ENCODE results near the gene PLXNB3. TPM values are rescaled to one million over a fixed set of nuclear protein-coding genes. Genes with fewer than 3 reads are reported as not detected.
"Not testable (repeated sequence)": the region's sequence is repeated elsewhere in the genome, so short reads cannot be mapped to it uniquely, and the experiment has no call there.

Gene PLXNB3
- total RNA-seq, 4 donors from 2014 or later: 3.1 to 46.2 (median 24.7) TPM

DNA sequence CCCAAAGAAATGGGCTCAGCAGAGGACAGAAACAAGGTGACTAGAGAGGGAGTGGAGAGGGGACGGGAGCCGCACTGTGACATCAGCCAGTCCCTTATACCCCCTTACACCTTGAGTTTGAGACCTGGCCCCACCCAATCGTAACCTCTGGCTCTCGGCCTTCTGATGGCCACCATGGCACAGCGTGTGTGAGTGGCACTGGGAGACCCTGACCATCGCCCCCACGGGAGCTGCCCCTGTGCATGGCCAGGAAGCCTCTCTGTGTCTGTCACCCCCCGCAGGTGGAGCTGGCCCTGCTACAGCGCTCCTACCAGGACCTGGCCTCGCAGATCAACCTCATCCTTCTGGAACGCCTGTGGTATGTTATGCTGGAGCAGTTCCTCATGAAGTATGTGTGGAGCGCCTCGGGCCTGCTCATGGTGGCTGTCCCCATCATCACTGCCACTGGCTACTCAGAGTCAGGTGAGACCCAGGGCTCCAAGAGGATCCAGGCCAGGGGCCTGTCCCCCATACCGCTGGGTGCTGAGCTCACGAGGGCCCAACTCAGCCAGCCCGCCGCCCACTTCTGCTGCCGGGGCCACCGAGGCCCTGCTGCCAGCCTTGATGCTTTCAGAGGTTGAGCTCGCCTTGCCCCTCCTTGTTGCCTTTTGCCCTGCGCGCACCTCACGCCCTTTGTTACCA, 35.0 kb upstream of the PLXNB3 start:
- TF ChIP-seq EP300 (IDR thresholded peaks at IDR 0.05; ENCODE audit: low read depth) (no peak), POLR2A (IDR thresholded peaks at IDR 0.05) (no peak), POLR2AphosphoS5 (IDR thresholded peaks at IDR 0.05) (no peak)
- TF ChIP-seq, protein P1, sequence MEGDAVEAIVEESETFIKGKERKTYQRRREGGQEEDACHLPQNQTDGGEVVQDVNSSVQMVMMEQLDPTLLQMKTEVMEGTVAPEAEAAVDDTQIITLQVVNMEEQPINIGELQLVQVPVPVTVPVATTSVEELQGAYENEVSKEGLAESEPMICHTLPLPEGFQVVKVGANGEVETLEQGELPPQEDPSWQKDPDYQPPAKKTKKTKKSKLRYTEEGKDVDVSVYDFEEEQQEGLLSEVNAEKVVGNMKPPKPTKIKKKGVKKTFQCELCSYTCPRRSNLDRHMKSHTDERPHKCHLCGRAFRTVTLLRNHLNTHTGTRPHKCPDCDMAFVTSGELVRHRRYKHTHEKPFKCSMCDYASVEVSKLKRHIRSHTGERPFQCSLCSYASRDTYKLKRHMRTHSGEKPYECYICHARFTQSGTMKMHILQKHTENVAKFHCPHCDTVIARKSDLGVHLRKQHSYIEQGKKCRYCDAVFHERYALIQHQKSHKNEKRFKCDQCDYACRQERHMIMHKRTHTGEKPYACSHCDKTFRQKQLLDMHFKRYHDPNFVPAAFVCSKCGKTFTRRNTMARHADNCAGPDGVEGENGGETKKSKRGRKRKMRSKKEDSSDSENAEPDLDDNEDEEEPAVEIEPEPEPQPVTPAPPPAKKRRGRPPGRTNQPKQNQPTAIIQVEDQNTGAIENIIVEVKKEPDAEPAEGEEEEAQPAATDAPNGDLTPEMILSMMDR (IDR thresholded peaks at IDR 0.05): no peak
- DNase-seq: no peak
- in situ Hi-C loops (cut with MboI; ENCODE audit: low pct_ligation_motif_present in 1 of 4, low pct_unique_long_range_greater_than_20kb in 1 of 4, low sequenced_read_pairs in 3 of 4): no loop called here

DNA sequence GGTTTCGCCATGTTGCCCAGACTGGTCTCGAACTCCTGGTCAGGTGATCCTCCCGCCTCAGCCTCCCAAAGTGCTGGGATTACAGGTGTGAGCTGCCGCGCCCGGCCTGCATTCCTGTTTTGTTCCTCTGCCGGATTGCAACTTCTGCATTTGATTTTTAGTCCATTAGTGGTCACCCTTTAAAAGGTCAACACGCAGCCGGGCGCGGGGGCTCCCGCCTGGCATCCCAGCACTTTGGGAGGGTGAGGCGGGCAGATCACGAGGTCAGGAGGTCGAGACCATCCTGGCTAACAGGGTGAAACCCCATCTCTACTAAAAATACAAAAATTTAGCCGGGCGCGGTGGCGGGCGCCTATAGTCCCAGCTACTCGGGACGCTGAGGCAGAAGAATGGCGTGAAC, 33.9 kb upstream of the PLXNB3 start:
- H3K27ac ChIP-seq; H3K9me3 ChIP-seq; intact Hi-C loops (cut with DNase I; ENCODE audit: low total_unique reads); H3K4me3 ChIP-seq; H3K27me3 ChIP-seq; H3K36me3 ChIP-seq; in situ Hi-C loops (cut with MboI; ENCODE audit: low pct_ligation_motif_present in 1 of 4, low pct_unique_long_range_greater_than_20kb in 1 of 4, low sequenced_read_pairs in 3 of 4); DNase-seq: not testable (repeated sequence)
- 96% methylated on average over 23 of the region's 23 CpGs; no CpG with 5 or more reads in 1 of the 2 donors for WGBS, 2 donors (ENCODE audit: low coverage in 1 of 2)
- peaks cover 16 to 38% (median 31%) of the 10 kb centered on the region in 4 donors for H3K4me1 ChIP-seq

More for the DNA sequence above, 35.0 kb upstream of the PLXNB3 start:
- intact Hi-C loops (cut with DNase I; ENCODE audit: low total_unique reads): no loop called here
- Histone ChIP-seq H3K27ac (no peak overlapping the region), H3K9me3 (no peaks in the 10 kb centered on the region), H3K4me1 (peaks cover 19 to 41% (median 35%) of the 10 kb centered on the region in 4 donors), H3K27me3 (no peaks in the 10 kb centered on the region), H3K4me3 (no peak overlapping the region), H3K36me3 (no peaks in the 10 kb centered on the region)
- WGBS, 2 donors (ENCODE audit: low coverage in 1 of 2): 91% methylated on average over 23 of the region's 23 CpGs; no CpG with 5 or more reads in 1 of the 2 donors

DNA sequence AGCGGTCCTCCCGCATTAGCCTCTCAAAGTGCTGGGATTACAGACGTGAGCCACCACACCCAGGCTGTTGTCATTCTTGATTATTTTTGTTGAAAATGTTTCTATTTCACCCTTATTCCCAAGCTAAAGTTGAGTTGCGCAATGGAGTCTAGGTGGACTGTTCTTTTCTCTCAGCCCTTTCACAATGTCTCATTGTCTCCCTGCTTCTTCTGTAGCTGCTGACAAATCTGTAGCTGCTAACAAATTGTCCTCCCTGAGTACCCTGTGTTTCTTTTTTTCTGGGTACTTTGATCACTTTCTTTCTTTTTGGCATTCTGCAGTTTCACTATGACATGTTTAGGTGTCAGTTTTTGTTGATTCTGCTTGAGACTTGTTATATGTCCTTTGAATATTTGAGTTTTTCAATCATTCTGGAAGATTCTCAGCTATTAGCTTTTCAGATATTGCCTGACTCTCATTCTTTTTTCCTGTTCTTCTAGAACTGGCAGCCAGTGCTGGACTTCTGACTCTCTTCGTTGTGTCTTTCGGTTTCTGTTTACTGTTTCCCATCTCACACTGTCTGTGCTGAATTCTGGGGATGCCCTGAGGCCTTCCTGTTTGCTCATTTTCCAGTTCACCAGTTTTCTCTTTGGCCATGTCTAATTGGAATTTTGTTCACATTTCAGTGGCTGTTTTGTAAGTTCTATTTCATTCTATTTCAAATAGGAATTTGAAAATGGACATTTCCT, 32.8 kb upstream of the PLXNB3 start:
- intact Hi-C loops (cut with DNase I; ENCODE audit: low total_unique reads) (no loop called here), in situ Hi-C loops (cut with MboI; ENCODE audit: low pct_ligation_motif_present in 1 of 4, low pct_unique_long_range_greater_than_20kb in 1 of 4, low sequenced_read_pairs in 3 of 4) (no loop called here)
- H3K4me1 ChIP-seq: peaks cover 14 to 26% (median 20%) of the 10 kb centered on the region in 4 donors
- no peaks in the 10 kb centered on the region for H3K36me3 ChIP-seq
- TF ChIP-seq EP300 (IDR thresholded peaks at IDR 0.05; ENCODE audit: low read depth) (no peak), POLR2AphosphoS5 (IDR thresholded peaks at IDR 0.05) (no peak), POLR2A (IDR thresholded peaks at IDR 0.05) (no peak)
- TF ChIP-seq, protein P1 (IDR thresholded peaks at IDR 0.05): no peak
- no peak overlapping the region for H3K4me3 ChIP-seq
- DNase-seq: no peak
- H3K27ac ChIP-seq: no peak overlapping the region
- no peaks in the 10 kb centered on the region for H3K27me3 ChIP-seq
- 90 to 100% methylated on average over 1 to 6 of the region's 6 CpGs for WGBS, 2 donors (ENCODE audit: low coverage in 1 of 2)
- no peaks in the 10 kb centered on the region for H3K9me3 ChIP-seq

DNA sequence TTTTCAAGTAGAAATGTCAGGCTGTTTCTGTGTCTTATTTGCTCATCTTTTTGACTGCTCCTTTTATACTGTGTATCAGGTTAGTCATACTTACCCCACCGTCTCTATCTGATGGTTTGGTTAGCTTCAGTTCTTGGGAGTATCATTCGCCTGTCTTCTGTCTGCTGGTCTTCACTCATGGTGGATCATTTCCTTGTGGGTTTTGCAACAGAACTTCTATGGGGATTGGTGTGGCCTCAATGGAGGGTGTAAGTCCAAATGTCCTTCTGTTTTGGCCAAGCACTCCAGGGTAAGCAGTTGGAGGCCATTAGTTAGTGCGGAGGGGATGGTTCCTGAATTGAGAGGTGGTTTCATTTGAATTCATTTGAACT, 32.2 kb upstream of the PLXNB3 start:
- Histone ChIP-seq H3K4me3 (no peak overlapping the region), H3K27ac (no peak overlapping the region), H3K4me1 (peaks cover 9 to 21% (median 15%) of the 10 kb centered on the region in 4 donors), H3K36me3 (no peaks in the 10 kb centered on the region), H3K9me3 (no peaks in the 10 kb centered on the region), H3K27me3 (no peaks in the 10 kb centered on the region)
- intact Hi-C loops (cut with DNase I; ENCODE audit: low total_unique reads): no loop called here
- no peak for DNase-seq
- in situ Hi-C loops (cut with MboI; ENCODE audit: low pct_ligation_motif_present in 1 of 4, low pct_unique_long_range_greater_than_20kb in 1 of 4, low sequenced_read_pairs in 3 of 4): no loop called here
- TF ChIP-seq, protein P1 (IDR thresholded peaks at IDR 0.05): no peak
- TF ChIP-seq EP300 (IDR thresholded peaks at IDR 0.05; ENCODE audit: low read depth): no peak
- TF ChIP-seq POLR2A (IDR thresholded peaks at IDR 0.05): no peak
- no peak for TF ChIP-seq POLR2AphosphoS5 (IDR thresholded peaks at IDR 0.05)
- WGBS, 2 donors (ENCODE audit: low coverage in 1 of 2): 86% methylated on average over 1 to 3 of the region's 3 CpGs
